ENCODE data around the gene USP15. TPM values are rescaled to one million over a fixed set of nuclear protein-coding genes. Genes with fewer than 3 reads are reported as not detected.

Gene USP15
- total RNA-seq, 4 donors from 2014 or later = 70.8 to 99.4 (median 77.9) TPM

DNA sequence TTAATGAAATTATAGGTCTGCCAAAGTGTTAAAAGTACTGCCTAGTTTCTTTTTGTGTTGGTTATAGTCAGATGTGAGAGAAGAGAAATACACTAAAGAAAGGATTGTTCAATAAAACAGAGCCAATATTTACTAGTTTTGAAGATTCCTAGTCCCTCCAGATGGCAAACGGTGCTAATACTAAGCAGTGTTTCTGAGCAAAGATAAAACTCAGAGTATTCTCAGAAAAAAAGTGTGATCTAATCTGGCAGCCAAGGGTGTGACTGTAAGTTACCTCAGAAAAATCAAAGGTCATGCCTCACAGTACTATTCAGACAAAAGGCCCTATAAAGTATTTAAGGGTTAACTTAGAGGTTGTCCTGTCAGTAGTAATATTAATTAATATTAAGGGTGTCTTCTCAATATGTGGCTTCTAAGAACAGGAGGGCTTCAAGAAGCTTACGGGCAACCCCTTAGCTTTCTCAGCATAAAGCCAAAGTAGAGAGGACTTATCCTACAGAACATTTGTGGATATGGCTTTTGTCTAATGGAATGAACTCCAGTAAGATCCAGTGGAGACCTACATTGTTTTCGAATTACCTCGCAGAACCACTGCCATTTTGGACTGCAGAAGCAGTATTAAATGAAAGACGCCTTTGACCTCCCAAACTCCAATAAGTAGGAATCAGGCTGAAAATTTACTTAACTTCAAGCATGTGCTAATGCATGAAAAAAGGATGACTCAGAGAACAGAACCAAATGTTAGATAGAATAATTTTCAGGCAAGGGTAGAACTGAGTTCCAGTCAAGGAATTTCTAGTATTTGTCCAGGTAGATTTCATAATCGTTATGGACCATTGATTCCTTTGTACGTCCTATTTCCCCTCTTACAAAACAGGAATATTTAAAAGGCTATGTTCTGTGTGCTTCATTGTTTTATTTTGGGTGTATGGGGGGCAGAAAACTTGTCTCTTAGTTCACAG lies 46.6 kb downstream of the USP15 start:
- H3K9me3 ChIP-seq = peaks cover 2 to 18% (median 5%) of the 10 kb centered on the region in 4 donors
- H3K27ac ChIP-seq = no peak overlapping the region
- H3K36me3 ChIP-seq = peaks cover 0 to 54% (median 8%) of the 10 kb centered on the region in 3 donors
- no peaks in the 10 kb centered on the region for H3K4me1 ChIP-seq
- WGBS, 2 donors = 94 to 96% methylated on average over 7 of the region's 7 CpGs
- H3K4me3 ChIP-seq = no peak overlapping the region
- no peak for DNase-seq (ENCODE audit: low spot score in 2 of 2)
- H3K27me3 ChIP-seq = no peaks in the 10 kb centered on the region
- TF ChIP-seq POLR2A (IDR thresholded peaks at IDR 0.05) = no peak
- TF ChIP-seq, protein P1, sequence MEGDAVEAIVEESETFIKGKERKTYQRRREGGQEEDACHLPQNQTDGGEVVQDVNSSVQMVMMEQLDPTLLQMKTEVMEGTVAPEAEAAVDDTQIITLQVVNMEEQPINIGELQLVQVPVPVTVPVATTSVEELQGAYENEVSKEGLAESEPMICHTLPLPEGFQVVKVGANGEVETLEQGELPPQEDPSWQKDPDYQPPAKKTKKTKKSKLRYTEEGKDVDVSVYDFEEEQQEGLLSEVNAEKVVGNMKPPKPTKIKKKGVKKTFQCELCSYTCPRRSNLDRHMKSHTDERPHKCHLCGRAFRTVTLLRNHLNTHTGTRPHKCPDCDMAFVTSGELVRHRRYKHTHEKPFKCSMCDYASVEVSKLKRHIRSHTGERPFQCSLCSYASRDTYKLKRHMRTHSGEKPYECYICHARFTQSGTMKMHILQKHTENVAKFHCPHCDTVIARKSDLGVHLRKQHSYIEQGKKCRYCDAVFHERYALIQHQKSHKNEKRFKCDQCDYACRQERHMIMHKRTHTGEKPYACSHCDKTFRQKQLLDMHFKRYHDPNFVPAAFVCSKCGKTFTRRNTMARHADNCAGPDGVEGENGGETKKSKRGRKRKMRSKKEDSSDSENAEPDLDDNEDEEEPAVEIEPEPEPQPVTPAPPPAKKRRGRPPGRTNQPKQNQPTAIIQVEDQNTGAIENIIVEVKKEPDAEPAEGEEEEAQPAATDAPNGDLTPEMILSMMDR (IDR thresholded peaks at IDR 0.05) = no peak
- TF ChIP-seq EP300 (IDR thresholded peaks at IDR 0.05) = no peak

DNA sequence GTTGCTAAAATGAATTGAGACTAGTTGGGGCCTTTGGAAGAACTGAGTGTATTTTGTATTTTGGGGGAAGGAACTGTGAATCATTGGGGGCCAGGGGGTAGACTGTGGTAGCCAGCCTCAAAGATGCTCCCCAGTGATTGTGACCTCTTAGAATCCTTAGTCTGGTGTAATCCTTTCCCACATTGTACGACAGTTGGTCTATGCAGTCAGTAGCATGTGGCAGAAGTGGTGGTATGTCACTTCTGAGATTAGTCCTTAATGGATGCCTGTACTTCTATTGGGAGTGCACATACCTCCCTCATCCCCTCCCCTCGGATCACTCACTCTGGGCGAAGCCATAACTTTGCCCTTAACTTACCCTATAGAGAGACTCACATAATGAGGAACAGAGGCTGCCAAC lies 48.0 kb downstream of the USP15 start:
- H3K27ac ChIP-seq = no peak overlapping the region
- peaks cover 0 to 47% (median 8%) of the 10 kb centered on the region in 3 donors for H3K36me3 ChIP-seq
- H3K9me3 ChIP-seq = peaks cover 2 to 18% (median 5%) of the 10 kb centered on the region in 4 donors
- TF ChIP-seq EP300 (IDR thresholded peaks at IDR 0.05) (no peak), POLR2A (IDR thresholded peaks at IDR 0.05) (no peak)
- TF ChIP-seq, protein P1 (IDR thresholded peaks at IDR 0.05) = no peak
- H3K4me3 ChIP-seq = no peak overlapping the region
- no peak for DNase-seq (ENCODE audit: low spot score in 2 of 2)
- no peaks in the 10 kb centered on the region for H3K4me1 ChIP-seq
- 92 to 97% methylated on average over 3 of the region's 3 CpGs for WGBS, 2 donors
- H3K27me3 ChIP-seq = no peaks in the 10 kb centered on the region

DNA sequence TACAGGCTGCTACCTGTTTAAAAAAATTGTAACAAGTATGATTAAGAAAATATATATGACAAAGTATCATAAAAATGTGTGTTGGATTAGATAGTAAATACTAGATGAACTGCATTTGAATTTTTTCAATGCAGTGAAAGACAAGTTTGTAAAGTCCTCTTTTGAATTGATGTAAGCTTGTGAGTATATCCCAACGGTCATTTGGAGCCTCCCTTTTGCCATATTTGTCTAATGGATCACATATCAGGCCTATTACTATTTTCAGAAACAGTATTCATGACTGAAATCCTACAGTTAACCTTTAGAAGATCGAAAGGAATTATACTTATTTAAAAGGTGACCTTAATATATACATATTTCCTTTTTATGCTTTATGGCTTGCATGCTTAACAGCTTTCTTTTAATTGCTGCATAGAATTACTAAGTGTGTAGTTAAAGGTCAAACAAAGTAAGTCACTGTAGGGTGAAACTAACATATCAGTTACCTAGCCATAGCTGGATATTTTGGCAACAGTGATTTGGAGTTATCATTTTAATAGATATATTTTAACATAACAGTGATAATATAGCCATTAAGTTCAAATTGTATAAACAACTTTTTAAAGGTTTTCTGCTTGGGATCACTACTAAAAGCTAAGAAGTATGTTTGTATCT lies 53.6 kb downstream of the USP15 start:
- no peak overlapping the region for H3K27ac ChIP-seq
- H3K9me3 ChIP-seq = no peaks in the 10 kb centered on the region
- WGBS, 2 donors = 56 to 65% methylated on average over 2 of the region's 2 CpGs
- H3K4me1 ChIP-seq = peaks cover 0 to 8% (median 0%) of the 10 kb centered on the region in 4 donors
- no peaks in the 10 kb centered on the region for H3K27me3 ChIP-seq
- H3K36me3 ChIP-seq = peaks cover 0 to 10% (median 0%) of the 10 kb centered on the region in 3 donors
- H3K4me3 ChIP-seq = no peak overlapping the region
- TF ChIP-seq POLR2A (IDR thresholded peaks at IDR 0.05) (no peak), EP300 (IDR thresholded peaks at IDR 0.05) (no peak)
- TF ChIP-seq, protein P1 (IDR thresholded peaks at IDR 0.05) = no peak
- no peak for DNase-seq (ENCODE audit: low spot score in 2 of 2)

DNA sequence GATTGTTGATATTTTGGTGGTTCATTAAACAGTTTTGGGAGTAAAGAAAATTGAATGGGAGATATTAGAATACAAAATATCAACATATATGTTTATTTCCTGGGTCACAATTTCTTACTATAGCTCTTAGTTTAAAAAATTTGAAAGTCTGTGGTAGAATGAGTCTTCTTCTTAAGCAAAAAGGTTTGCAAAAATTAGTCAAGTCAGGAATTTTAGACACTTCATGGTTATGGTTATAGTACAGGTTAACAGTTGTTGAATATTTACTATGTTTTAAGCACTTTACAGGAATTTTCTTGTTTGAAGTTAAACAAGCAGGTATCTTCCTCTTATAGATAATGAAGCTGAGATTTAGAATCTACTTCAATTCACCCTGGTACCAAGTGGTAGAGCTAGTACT lies 56.8 kb downstream of the USP15 start:
- H3K9me3 ChIP-seq = no peaks in the 10 kb centered on the region
- H3K27ac ChIP-seq = no peak overlapping the region
- H3K4me3 ChIP-seq = no peak overlapping the region
- no peak for TF ChIP-seq EP300 (IDR thresholded peaks at IDR 0.05)
- peaks cover 0 to 29% (median 4%) of the 10 kb centered on the region in 3 donors for H3K36me3 ChIP-seq
- peaks cover 0 to 8% (median 0%) of the 10 kb centered on the region in 4 donors for H3K4me1 ChIP-seq
- no peak for DNase-seq (ENCODE audit: low spot score in 2 of 2)
- no peaks in the 10 kb centered on the region for H3K27me3 ChIP-seq

DNA sequence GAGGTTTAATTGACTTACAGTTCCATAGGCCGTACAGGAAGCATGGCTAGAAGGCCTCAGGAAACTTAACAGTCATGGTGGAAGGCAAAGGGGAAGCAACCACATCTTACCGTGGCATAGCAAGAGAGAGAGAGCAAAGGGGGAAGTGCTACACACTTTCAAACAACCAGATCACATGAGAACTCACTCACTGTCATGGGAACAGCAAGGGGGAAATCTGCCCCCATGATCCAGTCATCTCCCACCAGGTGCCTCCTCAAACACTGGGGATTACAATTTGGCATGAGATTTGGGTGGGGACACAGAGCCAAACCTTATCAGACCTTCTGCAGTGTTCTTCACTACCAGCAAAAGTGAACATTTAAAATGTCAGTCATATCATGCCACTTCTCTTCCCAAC lies 58.9 kb downstream of the USP15 start:
- Histone ChIP-seq H3K36me3 (peaks cover 0 to 38% (median 5%) of the 10 kb centered on the region in 3 donors), H3K4me3 (no peak overlapping the region), H3K9me3 (no peaks in the 10 kb centered on the region), H3K27me3 (no peaks in the 10 kb centered on the region), H3K27ac (no peak overlapping the region), H3K4me1 (peaks cover 0 to 3% (median 0%) of the 10 kb centered on the region in 4 donors)
- TF ChIP-seq, protein P1 (IDR thresholded peaks at IDR 0.05) = no peak
- no peak for TF ChIP-seq EP300 (IDR thresholded peaks at IDR 0.05)
- TF ChIP-seq POLR2A (IDR thresholded peaks at IDR 0.05) = no peak
- 84 to 91% methylated on average over 2 of the region's 2 CpGs for WGBS, 2 donors
- DNase-seq (ENCODE audit: low spot score in 2 of 2) = no peak

All from tibial nerve (tissue), 4 donors.